HG03196 (cell line): ENCODE measurements around the gene DNAH17.

Experiments
- ATAC-seq: cut with Tn5 transposase; IDR thresholded peaks from one replicate; pipeline ENCODE4 v1.9.1; 2021; ENCODE audit not compliant: unreplicated experiment

DNAH17 gene, protein sequence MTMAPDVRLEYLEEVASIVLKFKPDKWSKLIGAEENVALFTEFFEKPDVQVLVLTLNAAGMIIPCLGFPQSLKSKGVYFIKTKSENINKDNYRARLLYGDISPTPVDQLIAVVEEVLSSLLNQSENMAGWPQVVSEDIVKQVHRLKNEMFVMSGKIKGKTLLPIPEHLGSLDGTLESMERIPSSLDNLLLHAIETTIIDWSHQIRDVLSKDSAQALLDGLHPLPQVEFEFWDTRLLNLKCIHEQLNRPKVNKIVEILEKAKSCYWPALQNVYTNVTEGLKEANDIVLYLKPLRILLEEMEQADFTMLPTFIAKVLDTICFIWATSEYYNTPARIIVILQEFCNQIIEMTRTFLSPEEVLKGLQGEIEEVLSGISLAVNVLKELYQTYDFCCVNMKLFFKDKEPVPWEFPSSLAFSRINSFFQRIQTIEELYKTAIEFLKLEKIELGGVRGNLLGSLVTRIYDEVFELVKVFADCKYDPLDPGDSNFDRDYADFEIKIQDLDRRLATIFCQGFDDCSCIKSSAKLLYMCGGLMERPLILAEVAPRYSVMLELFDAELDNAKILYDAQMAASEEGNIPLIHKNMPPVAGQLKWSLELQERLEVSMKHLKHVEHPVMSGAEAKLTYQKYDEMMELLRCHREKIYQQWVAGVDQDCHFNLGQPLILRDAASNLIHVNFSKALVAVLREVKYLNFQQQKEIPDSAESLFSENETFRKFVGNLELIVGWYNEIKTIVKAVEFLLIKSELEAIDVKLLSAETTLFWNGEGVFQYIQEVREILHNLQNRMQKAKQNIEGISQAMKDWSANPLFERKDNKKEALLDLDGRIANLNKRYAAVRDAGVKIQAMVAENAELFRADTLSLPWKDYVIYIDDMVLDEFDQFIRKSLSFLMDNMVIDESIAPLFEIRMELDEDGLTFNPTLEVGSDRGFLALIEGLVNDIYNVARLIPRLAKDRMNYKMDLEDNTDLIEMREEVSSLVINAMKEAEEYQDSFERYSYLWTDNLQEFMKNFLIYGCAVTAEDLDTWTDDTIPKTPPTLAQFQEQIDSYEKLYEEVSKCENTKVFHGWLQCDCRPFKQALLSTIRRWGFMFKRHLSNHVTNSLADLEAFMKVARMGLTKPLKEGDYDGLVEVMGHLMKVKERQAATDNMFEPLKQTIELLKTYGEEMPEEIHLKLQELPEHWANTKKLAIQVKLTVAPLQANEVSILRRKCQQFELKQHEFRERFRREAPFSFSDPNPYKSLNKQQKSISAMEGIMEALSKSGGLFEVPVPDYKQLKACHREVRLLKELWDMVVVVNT (N-terminal part only)

GRCh38 chr17:78577296-78577695 lies at the start of gene DNAH17:
Gene DNAH17, minus strand, starts transcription at chr17:78577396. Its CDS starts 2,339 bp downstream, at chr17:78575057.
- ATAC-seq = no peak

GRCh38 chr17:78624324-78625151 lies 47.3 kb upstream of the DNAH17 start:
- no peak for ATAC-seq

- no peak for ATAC-seq
Measured at GRCh38 chr17:78623541-78623940, 46.3 kb upstream of the DNAH17 start.

- ATAC-seq = no peak
Measured at GRCh38 chr17:78622491-78623265, 45.5 kb upstream of the DNAH17 start.

- ATAC-seq = no peak
Measured at GRCh38 chr17:78621720-78622490, 44.7 kb upstream of the DNAH17 start.

GRCh38 chr17:78620099-78620498 lies 42.9 kb upstream of the DNAH17 start:
- no peak for ATAC-seq

- ATAC-seq = no peak
Measured at GRCh38 chr17:78619334-78619733, 42.1 kb upstream of the DNAH17 start.

DNA sequence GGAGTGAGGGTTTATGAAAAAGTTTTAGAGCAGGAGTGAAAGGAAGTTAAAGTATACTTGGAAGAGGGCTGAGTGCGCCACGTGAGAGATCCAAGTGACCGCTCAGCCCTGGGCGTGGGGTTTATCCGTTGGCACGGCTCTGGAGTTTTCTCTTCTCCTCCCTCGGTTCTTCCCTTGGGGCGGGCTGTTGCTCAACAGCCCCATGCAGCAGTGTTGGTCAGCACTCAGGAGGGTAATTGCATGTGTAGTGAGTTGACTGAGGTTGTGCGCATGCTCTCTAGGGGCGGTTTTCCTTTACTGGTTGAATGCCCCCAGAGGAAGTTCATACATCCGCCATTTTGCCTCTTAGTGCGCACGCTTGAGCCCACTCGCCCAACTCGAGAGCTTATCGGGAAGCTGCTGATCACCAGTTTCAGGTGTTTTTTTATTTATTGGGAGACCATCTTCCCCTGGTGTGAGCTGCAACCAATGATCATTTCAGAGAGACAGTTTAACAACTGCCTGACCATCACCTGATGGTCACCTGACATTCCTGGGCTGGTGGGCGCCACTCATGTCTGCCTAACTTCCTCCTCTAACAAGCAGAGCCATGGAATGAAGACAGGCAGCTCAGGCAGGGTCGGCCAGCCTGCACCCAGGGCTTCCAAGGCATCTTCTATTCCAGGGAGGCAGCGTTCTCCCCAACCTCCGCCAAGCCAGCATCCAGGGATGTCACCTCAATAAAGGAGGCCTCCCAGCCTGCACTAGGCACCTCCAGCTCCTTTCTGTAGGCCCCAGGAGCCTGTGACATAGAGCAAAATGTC lies 41.3 kb upstream of the DNAH17 start:
- ATAC-seq = no peak

DNA sequence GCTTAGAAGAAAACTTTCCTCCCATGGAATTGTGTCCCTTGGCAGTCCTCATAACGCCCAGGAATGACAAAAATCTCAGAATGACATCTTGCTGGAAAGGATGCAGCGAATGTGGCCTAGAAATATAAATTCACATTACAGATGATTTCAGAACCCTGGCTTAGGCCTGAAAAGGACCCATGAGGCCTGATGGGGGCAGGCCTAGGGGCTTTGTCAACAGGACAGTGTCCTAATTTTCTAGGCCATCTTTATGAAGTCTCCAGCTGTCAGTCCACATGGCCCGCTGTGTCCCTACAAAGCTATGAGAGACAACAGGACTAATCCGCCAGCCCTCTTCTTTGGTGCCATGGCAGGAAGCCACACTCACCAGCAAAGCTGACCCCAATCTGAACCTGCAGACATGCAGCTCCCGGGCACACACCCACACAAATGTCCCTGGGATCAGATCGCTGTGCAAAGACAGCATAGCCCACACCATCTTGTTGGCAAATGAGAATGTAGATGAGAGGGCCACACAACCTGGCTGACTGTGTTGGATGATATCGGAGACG lies 40.4 kb upstream of the DNAH17 start:
- no peak for ATAC-seq

DNA sequence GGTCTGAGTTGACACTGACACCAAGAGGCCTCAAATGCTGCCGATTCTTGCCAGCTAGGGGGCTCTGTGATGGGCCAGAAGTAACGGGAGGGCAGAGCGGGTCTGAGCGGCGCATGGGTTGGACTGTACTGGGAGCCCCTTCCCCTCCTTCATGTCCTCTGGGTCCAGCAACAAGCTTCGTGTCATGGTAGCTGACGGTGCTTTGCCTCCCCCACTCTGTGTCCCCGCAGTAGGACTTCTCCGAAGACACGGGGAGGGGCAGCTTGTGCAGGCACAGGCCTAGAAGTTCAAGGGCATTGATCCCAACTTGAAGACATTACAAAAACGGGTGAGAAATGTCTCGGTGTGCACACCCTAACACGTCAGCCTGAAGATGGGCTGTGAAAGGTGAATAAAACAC lies 39.8 kb upstream of the DNAH17 start:
- ATAC-seq = no peak

DNA sequence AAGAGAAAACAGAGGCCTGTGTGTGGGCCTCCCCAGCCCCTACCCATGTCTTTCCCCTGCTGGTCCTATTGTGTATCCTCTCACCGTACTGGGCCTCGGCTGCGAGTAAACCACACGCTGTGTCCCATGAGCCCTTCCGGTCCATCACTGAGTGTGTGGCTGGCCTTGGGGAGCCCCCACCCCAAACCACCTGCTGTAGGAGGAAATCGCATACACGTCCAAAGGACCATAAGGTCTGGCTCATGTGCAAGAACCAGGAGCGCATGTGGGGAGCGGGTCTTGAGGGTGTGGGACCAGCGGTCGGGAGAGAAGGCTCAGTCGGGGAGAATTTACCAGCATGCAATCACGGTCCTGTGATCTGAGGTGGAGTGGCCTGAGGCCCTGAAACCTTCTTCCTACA lies 38.4 kb upstream of the DNAH17 start:
- ATAC-seq = no peak

DNA sequence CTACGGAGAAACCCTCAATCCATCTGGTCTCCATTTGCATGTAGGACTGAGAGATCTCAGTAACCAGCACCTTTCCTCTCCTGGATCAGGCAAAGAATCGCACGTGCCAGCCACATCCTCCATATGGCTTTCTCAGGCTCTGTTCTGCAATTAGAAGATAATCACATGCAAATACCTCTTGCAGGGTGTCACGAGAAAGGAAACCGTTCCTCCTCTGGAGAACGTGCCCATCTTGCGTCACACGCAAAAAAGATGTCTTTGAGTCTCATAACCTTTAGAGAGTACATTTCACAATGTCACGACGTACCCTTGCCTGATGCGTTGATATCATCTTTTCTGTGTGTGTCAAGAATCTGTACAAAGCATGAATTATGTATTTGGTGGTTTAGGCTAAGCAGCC lies 36.2 kb upstream of the DNAH17 start:
- no peak for ATAC-seq

DNA sequence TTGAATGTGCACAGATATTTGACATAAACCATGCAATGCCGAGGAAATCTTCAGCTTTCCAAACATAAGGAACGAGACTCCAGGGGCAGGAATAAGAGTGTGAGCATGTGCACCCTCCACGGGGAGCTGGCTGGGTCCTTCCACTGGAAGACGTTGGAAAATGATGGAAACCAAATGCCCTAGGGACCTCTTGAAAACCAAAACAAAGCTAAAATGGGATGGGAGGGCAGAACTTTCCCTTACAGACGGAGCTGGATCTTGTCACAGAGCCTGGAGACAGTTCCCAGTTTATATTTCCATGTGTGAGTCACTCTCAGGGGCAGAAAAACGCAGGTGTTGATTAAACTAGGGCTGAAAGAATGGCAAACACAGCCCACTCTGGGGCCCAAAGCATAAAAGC lies 34.4 kb upstream of the DNAH17 start:
- ATAC-seq = no peak

DNA sequence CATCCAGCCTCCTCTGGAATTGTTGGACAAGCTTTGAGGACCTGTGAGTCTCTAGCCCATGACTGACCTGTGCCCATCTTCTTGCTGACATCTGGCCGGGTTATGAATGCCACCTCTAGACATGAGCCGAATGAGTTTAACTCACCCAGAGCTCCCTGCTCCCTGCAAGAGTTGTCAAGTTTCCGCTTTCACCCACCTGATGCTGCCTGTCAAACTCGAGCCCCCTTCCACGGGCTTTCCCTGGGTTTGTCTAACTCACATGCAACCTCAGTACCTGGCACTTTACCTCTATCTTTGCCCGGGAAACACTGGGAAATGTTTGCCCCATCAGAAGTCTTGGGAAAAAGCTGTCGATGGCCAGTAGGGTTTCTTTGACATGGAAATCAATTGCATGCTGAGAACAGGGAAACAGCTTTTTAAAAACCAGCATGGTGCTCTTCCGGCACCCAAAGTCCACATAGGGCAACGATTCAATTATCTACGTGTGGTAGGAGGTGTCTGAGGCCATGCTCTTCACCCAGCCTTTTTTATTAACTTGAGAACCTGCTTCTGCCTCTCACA lies 33.8 kb upstream of the DNAH17 start:
- no peak for ATAC-seq

- no peak for ATAC-seq
Measured at GRCh38 chr17:78609191-78609641, 32.0 kb upstream of the DNAH17 start.

DNA sequence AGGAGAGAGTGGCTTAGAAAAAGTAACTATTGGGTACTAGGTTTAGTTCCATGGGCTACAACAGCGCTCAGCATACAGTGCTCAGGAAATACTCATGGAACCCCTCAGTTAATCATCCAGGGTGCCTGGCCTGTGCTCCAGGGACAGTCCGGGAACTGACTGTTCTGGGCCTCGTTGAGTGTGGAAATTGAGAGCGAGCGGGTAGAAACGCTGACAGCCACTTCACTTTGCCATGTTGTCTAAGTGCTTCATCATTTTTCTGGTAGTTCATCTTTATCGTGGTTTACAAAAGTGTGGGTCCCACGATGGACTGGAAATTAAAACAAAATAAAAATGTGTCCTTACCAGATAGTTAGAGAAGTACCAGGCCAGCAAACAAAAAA lies 31.6 kb upstream of the DNAH17 start:
- ATAC-seq = no peak

DNA sequence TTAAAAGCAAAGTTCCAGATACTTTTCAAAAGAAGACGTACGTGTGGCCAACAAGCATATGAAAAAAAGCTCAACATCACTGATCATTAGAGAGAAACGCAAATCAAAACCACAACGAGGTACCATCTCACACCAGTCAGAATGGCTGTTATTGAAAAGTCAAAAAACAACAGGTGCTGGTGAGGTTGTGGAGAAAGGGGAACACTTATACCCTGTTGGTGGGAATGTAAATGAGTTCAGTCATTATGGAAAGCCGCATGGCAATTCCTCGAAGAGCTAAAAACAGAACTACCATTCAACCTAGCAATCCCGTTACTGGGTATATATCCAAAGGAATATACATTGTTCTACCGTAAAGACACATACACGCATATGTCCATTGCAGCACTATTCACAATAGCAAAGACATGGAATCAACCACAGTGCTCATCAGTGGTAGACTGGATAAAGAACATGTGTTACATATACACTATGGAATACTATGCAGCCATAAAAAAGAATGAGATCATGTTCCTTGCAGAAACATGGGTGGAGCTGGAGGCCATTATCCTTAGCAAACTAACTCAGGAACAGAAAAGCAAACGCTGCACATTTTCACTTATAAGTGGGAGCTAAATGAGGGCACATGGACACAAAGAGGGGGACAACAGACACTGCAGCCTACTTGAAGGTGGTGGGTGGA lies 31.1 kb upstream of the DNAH17 start:
- no peak for ATAC-seq
